ENCODE data around the gene IGSF21. TPM values are rescaled to one million over a fixed set of nuclear protein-coding genes. Genes with fewer than 3 reads are reported as not detected.

The IGSF21 gene
- total RNA-seq, 2 donors from 2014 or later: 4.6 to 8.5 TPM

- no peak for TF ChIP-seq POLR2AphosphoS5 (IDR thresholded peaks at IDR 0.05)
- no peak for TF ChIP-seq CTCF (IDR thresholded peaks at IDR 0.05)
- no peak for TF ChIP-seq POLR2A (IDR thresholded peaks at IDR 0.05)
- peaks cover 5% of the 10 kb centered on the region for H3K27me3 ChIP-seq (replicated peaks; ENCODE audit: insufficient read depth)
Observed at GRCh38 chr1:18289597-18289996, 182.0 kb downstream of the IGSF21 start.

GRCh38 chr1:18290740-18291412, 183.3 kb downstream of the IGSF21 start:
- no peaks in the 10 kb centered on the region for H3K4me1 ChIP-seq (replicated peaks)
- no peak overlapping the region for H3K27ac ChIP-seq
- no peak for DNase-seq (ENCODE audit: low spot score)
- no peaks in the 10 kb centered on the region for H3K36me3 ChIP-seq
- peaks cover 5% of the 10 kb centered on the region for H3K27me3 ChIP-seq (replicated peaks; ENCODE audit: insufficient read depth)
- no peak overlapping the region for H3K4me3 ChIP-seq
- 56% methylated on average over 27 of the region's 27 CpGs for WGBS
- no peak for TF ChIP-seq POLR2AphosphoS5 (IDR thresholded peaks at IDR 0.05)
- no peak for TF ChIP-seq POLR2A (IDR thresholded peaks at IDR 0.05)
- no peak for TF ChIP-seq CTCF (IDR thresholded peaks at IDR 0.05)
- H3K9me3 ChIP-seq: no peaks in the 10 kb centered on the region
- intact Hi-C loops (cut with DNase I): no loop called here

More at GRCh38 chr1:18289597-18289996, 182.0 kb downstream of the IGSF21 start:
- H3K27ac ChIP-seq: no peak overlapping the region
- no peaks in the 10 kb centered on the region for H3K36me3 ChIP-seq
- DNase-seq (ENCODE audit: low spot score): no peak
- H3K9me3 ChIP-seq: no peaks in the 10 kb centered on the region
- intact Hi-C loops (cut with DNase I): no loop called here
- WGBS: 87% methylated on average over 2 of the region's 2 CpGs
- H3K4me3 ChIP-seq: no peak overlapping the region
- H3K4me1 ChIP-seq (replicated peaks): no peaks in the 10 kb centered on the region

DNA sequence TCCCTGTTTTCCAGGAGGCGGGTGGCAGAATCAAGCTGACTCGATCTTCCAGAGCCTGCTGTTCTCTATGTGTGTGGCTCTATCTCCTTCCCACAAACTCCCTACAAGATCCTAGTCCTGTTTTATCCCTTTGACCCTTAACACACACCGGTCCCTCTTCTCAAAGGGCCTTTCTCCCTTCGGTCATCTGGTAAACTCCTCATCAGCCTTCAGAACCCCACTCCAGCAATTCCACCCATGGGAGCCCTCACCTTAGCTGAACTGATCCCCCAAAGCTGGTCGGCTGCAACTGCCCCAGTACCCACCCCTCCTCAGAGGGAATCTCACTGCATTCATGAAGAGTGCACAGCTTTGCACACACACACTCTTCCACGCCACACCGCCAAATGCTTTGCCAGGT, 184.9 kb downstream of the IGSF21 start:
- no peak for DNase-seq (ENCODE audit: low spot score)
- 87% methylated on average over 7 of the region's 7 CpGs for WGBS
- Histone ChIP-seq H3K4me1 (replicated peaks) (no peaks in the 10 kb centered on the region), H3K9me3 (no peaks in the 10 kb centered on the region), H3K4me3 (no peak overlapping the region), H3K27me3 (replicated peaks; ENCODE audit: insufficient read depth) (peaks cover 5% of the 10 kb centered on the region), H3K36me3 (no peaks in the 10 kb centered on the region), H3K27ac (no peak overlapping the region)
- TF ChIP-seq POLR2AphosphoS5 (IDR thresholded peaks at IDR 0.05) (no peak), CTCF (IDR thresholded peaks at IDR 0.05) (no peak), POLR2A (IDR thresholded peaks at IDR 0.05) (no peak)
- intact Hi-C loops (cut with DNase I): no loop called here

- Histone ChIP-seq H3K4me1 (replicated peaks) (peaks cover 3% of the 10 kb centered on the region), H3K36me3 (no peaks in the 10 kb centered on the region), H3K9me3 (no peaks in the 10 kb centered on the region), H3K4me3 (no peak overlapping the region), H3K27ac (no peak overlapping the region), H3K27me3 (replicated peaks; ENCODE audit: insufficient read depth) (peaks cover 5% of the 10 kb centered on the region)
- DNase-seq (ENCODE audit: low spot score): no peak
- TF ChIP-seq CTCF (IDR thresholded peaks at IDR 0.05): no peak
- no peak for TF ChIP-seq POLR2AphosphoS5 (IDR thresholded peaks at IDR 0.05)
- no peak for TF ChIP-seq POLR2A (IDR thresholded peaks at IDR 0.05)
- intact Hi-C loops (cut with DNase I): no loop called here
- 57% methylated on average over 6 of the region's 6 CpGs for WGBS
Observed at GRCh38 chr1:18293291-18293690, 185.7 kb downstream of the IGSF21 start.

All from prostate gland (tissue), 2 donors.